SK-MEL-5 (cell line): Measurements from ENCODE around the gene PCAT7. TPM values are rescaled to one million over a fixed set of nuclear protein-coding genes. Genes with fewer than 3 reads are reported as not detected.

Experiments used
- small RNA-seq, 2 experiments: library from RNA; depleted of rRNA; stranded (forward); fragments of <200 nt; gene quantifications; one replicate each; pipeline ENCODE3, GENCODE V24; 2014
- total RNA-seq: library from RNA; depleted of rRNA; stranded (reverse); fragments of >200 nt; shearing (Covaris generic); gene quantifications from 2 replicates; pipeline ENCODE4 v1.2.3, GENCODE V29; 2014; rRNA removed

Gene PCAT7
- total RNA-seq, 1 experiment from 2014 or later, result 0.16 TPM

Small RNA genes lying within 50 kb of the gene (small RNA-seq; reads per million reads assigned to genes)
- gene RNU6-669P, result 0 reads per million in 2 experiments

Other genes with a start within 250 kb of the PCAT7 start
- gene NUTM2F, start 226.4 kb upstream of the PCAT7 start, total RNA-seq, result not detected in 2 replicates
- gene FBP2, start 38.7 kb downstream of the PCAT7 start, total RNA-seq, result not detected in 2 replicates
- gene FBP1, start 84.4 kb downstream of the PCAT7 start, total RNA-seq, result 0.71 TPM in 1 of 2 replicates, not detected in the other
- 18.8 and 20.8 TPM in 2 replicates for gene AOPEP, start 171.6 kb downstream of the PCAT7 start, total RNA-seq